ES-I3 (cell line): ENCODE results near the gene BPIFB1.

Experiments used
- H3K36me3 ChIP-seq: 2 replicates; pipeline ENCODE4 v1.6.1; 2013; ENCODE audit warnings: mild to moderate bottlenecking, low read length, control low read depth, moderate library complexity; ENCODE audit not compliant: insufficient read depth
- H3K4me1 ChIP-seq: 2 replicates; pipeline ENCODE4 v1.6.1; 2013; ENCODE audit warnings: mild to moderate bottlenecking, control low read depth, low read length; ENCODE audit not compliant: insufficient read depth
- H3K9ac ChIP-seq: 2 replicates; pipeline ENCODE4 v1.6.1; 2013; ENCODE audit warnings: low read depth, mild to moderate bottlenecking, low read length, moderate library complexity
- H3K9me3 ChIP-seq: 2 replicates; pipeline ENCODE4 v1.6.1; 2013; ENCODE audit warnings: mild to moderate bottlenecking, low read length, moderate library complexity; ENCODE audit not compliant: control insufficient read depth, insufficient read depth

The BPIFB1 gene

DNA sequence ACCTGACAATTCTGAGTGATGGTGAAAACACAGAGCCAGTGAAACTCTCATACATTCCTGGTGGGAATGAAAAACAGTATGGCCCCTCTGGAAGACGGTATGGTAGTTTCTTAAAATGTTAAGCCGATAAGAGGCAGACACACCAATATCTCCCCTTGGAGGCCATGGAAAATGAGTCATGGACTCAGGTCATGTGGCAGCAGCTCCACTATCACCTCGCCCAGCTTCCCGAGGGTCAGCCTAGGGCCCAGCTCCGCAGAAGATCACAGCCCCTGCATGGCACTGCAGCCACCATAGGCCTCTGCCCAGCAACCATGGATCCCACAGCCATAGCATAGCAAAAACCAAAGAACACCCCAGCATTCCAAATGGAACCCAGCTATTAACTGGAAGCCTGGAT is 25.8 kb upstream of the BPIFB1 start:
- Histone ChIP-seq H3K9ac (no peak overlapping the region), H3K4me1 (no peaks in the 10 kb centered on the region), H3K9me3 (no peaks in the 10 kb centered on the region), H3K36me3 (no peaks in the 10 kb centered on the region)

DNA sequence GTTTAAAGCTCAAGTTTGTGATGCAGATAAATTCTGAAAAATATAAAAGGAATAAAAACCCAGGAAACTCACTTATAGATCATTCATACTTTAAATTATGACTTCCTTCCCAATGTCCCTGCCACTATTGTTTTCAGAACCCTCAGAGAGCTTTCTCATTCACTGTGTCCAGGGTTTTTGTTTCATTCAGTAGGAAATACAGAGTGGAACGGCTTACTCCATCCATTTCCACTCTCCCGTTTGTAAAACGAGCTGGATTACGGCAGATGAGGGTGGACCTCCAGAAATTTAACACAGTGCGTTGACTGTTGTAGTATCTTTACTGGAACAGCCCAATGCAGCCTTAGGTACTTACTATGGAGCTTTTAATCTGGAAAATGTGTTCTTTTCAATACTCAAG is 23.6 kb upstream of the BPIFB1 start:
- Histone ChIP-seq H3K9ac (no peak overlapping the region), H3K9me3 (no peaks in the 10 kb centered on the region), H3K4me1 (no peaks in the 10 kb centered on the region), H3K36me3 (no peaks in the 10 kb centered on the region)

DNA sequence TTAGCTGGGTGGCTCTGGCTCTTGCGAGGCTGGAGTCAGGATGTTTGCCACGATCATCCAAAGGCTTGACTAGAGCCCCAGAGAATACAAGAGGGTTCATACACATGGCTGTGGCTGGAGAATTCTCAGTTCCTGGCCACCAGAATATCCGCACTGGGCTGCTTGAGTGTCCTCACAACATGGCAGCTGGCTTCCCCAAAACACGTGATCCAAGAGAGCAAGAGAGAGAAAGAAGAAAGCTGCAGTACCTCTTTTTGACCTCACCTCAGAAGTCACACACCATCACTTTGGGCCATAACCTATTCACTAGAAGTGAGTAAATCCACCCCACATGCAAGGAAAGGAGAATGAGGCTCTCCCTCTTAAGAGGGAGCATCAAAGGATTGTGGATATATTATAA is 21.5 kb upstream of the BPIFB1 start:
- no peaks in the 10 kb centered on the region for H3K9me3 ChIP-seq
- no peaks in the 10 kb centered on the region for H3K4me1 ChIP-seq
- no peak overlapping the region for H3K9ac ChIP-seq

DNA sequence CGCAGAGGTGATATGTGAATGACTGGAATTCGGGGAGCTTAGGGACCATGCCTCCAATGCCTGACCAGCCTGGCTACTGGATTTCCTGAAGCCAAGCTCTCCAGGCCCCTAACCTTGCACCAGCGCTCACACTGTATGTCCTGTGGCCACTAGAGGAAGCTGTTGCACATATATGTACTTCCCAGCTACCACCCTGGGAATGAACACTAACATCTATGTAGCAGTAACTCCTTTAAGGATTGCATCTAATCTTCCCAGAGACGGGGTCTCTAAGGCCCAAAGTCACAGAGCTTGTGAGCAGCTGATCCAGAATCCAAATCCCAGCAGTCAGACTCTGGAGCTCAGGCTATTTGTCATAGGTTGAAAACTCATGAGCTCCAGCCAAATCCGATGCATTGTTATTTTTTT is 20.4 kb upstream of the BPIFB1 start:
- Histone ChIP-seq H3K9ac (no peak overlapping the region), H3K36me3 (no peaks in the 10 kb centered on the region), H3K4me1 (no peaks in the 10 kb centered on the region), H3K9me3 (no peaks in the 10 kb centered on the region)

More for the DNA sequence above, 21.5 kb upstream of the BPIFB1 start:
- no peaks in the 10 kb centered on the region for H3K36me3 ChIP-seq

DNA sequence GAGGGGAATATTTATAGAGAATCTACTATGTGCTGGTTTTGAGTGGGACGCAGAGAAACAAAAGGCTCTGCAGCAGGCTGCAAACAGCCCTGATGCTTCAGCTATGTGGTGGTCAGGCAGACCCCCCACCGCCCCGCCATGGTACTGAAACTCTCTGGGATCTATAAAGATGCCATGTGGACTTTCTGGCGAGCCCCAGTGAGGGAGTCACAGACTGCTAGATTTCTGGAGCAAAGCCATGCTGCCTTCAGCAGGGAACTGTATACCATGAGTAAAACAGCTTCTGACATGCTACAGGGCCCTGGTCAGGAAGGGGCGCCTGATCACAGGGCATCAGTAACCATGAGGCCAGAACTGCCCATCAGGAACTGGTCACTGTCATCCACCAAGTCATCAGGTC is 19.2 kb upstream of the BPIFB1 start:
- no peaks in the 10 kb centered on the region for H3K9me3 ChIP-seq
- no peak overlapping the region for H3K9ac ChIP-seq
- no peaks in the 10 kb centered on the region for H3K4me1 ChIP-seq
- no peaks in the 10 kb centered on the region for H3K36me3 ChIP-seq

DNA sequence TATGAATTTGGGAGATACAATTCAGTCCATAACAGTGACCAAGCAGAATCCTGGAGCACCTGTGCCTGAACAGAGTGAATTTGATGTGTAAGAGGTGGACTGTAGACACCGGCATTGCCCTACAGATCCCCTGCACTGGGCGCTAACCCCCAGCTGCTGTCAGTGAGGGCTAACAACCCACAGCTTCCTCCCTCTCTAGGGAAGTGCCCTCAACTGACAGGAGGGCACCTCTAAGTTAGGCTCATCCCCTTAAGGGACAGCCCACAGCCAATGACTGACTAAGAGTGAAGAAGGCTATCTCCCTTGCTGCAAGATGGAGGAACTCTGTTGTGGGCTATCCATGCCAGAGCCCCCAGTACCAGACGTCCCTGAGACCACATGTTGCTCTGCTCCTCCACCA is 15.3 kb upstream of the BPIFB1 start:
- no peaks in the 10 kb centered on the region for H3K36me3 ChIP-seq
- H3K9me3 ChIP-seq, result no peaks in the 10 kb centered on the region
- H3K9ac ChIP-seq, result no peak overlapping the region
- no peaks in the 10 kb centered on the region for H3K4me1 ChIP-seq

DNA sequence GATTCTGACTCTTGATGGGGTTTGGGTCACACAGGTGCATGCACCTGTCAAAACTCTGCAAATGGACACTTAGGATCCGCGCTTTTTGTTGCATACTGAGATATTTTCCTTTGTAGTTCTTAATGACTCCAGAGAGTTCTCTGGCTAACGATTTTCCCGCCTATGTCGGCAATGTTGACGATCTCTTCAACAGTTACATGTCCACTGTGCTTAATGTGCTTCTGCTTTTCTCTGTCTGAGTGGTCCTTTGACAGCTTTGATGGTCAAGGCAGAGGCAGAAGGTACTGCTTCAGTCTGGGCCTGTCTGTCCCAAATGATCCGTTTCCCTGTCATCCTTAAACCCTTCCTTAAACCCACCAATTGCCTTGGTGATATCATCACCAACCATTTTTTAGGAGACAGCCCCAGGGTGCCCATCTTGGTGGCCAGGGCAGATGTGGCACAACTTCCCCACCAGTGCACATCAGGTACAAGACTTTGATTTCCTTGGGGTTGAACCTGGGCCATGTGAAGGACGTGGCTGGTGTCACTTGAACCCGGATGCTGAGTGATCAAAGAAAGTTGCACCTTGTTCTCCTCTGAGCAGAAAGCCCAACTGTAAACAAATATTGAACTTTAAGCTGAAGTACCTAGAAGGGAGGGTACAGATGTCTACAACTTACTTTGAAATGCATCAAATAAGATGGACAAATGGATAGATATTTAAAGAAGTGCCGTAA is 10.7 kb upstream of the BPIFB1 start:
- H3K36me3 ChIP-seq, result no peaks in the 10 kb centered on the region
- no peak overlapping the region for H3K9ac ChIP-seq
- H3K4me1 ChIP-seq, result no peaks in the 10 kb centered on the region
- H3K9me3 ChIP-seq, result no peaks in the 10 kb centered on the region

DNA sequence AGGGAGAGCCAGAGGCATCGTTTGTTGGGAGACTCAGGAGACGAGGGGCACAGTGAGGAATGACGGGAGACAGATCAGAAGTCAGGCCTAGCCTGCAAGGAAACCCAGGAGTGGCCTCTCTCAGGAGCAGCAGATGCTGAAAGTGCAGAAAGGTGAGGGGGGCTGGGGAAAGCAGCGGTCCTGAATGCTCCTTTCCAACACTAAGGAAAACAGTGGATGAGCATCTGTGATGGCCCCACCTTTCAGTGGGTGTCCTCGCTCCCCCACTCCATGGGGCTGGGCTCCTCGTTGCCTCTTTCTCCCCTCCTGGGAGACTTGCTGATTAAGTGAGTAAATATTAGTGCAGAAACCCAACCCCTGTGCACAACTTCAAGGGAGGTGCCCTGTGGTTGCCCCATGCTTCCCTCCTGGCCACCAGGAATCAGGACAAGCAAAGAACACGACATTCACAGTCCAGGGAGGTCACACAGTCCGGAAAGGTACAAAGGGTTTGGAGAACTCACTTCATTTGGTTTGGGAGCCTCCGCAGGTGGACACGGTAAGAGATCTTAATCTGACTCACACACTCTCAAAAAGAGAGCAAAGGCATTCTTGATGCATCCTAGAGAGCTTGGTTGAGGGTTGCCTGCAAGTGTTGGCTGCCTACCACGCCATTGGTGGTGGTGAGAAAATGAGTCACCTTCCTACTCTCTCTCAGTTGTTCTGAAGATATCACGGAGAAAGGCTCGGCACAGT is 9.7 kb upstream of the BPIFB1 start:
- Histone ChIP-seq H3K36me3 (no peaks in the 10 kb centered on the region), H3K9ac (no peak overlapping the region), H3K4me1 (no peaks in the 10 kb centered on the region), H3K9me3 (no peaks in the 10 kb centered on the region)

DNA sequence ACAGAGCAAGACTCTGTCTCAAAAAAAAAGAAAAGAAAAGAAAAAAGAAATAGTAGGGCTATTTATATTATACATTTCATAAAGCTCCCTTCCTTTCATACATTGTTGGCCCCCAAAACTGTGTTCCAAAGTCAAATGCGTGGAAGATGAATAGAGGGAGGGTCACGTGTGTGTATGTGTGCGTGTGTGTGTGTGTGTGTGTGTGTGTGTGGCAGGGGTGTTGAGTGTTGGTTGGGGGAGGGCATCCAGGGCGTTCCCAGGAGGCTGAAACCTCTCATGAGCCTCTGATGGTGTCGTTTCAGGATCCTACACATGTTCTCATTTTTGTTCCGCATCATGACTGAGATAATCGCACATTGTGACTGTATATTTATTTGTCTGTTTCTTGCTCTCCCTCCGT is 7.8 kb upstream of the BPIFB1 start:
- Histone ChIP-seq H3K9ac (no peak overlapping the region), H3K4me1 (no peaks in the 10 kb centered on the region), H3K36me3 (no peaks in the 10 kb centered on the region), H3K9me3 (no peaks in the 10 kb centered on the region)

DNA sequence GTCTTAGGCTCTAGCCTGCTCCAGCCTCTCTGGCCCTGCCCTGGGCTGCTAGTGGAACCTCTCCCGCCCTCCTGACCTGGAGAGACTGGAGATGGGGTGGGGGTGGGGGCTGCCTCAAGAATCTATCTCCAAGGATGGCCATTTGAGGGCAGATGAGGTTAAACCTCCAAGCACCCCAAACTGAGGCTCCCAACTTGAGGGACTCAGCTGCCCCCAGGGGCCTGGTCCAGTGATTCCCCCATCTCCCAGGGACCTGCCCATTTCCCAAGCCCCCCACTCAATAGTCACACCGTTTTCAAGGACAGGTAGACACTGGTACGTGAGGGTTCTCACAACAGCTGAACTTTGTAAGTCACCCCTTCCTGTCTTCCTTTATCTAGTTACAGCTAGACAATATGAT is 7.1 kb upstream of the BPIFB1 start:
- Histone ChIP-seq H3K9ac (no peak overlapping the region), H3K4me1 (no peaks in the 10 kb centered on the region), H3K36me3 (no peaks in the 10 kb centered on the region), H3K9me3 (no peaks in the 10 kb centered on the region)

DNA sequence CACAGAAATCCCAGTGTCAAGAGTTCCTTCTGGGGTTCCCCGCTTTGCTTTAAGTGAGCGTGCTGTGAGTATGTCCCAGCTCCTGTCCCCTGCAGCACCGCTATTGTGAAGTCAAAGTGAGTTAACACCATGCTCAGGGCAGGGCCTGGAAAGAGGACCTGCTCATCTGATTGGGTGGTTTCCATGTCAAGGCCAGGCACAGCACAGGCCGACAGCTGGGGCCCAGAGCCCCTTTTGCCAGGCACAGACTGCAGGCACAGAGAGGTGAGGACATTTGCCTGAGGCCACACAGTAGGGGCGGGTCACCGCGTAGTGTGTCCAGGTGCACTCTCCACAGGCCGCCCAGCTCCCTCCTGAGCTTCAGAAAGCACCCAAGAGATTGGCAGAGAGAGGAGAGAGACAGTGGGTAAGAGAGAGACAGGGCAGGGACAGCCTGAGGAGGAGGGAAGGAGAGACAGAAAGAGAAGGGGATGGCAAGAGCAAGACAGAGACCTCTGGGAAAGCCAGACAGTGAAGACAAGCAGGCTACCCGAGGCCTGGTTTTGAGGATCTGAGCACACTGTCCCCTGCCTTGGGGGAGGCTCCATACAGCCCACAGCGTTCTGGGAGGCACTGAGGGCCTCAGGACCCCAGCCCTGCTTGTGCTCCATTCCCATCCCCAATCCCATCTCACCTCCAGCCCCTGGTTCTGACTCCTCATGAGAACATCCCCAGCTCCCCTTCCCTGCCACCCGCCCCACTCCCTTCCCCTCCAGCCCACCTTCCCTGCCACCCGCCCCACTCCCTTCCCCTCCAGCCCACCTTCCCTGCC is 6.5 kb upstream of the BPIFB1 start:
- Histone ChIP-seq H3K9ac (no peak overlapping the region), H3K9me3 (no peaks in the 10 kb centered on the region), H3K4me1 (no peaks in the 10 kb centered on the region), H3K36me3 (no peaks in the 10 kb centered on the region)

DNA sequence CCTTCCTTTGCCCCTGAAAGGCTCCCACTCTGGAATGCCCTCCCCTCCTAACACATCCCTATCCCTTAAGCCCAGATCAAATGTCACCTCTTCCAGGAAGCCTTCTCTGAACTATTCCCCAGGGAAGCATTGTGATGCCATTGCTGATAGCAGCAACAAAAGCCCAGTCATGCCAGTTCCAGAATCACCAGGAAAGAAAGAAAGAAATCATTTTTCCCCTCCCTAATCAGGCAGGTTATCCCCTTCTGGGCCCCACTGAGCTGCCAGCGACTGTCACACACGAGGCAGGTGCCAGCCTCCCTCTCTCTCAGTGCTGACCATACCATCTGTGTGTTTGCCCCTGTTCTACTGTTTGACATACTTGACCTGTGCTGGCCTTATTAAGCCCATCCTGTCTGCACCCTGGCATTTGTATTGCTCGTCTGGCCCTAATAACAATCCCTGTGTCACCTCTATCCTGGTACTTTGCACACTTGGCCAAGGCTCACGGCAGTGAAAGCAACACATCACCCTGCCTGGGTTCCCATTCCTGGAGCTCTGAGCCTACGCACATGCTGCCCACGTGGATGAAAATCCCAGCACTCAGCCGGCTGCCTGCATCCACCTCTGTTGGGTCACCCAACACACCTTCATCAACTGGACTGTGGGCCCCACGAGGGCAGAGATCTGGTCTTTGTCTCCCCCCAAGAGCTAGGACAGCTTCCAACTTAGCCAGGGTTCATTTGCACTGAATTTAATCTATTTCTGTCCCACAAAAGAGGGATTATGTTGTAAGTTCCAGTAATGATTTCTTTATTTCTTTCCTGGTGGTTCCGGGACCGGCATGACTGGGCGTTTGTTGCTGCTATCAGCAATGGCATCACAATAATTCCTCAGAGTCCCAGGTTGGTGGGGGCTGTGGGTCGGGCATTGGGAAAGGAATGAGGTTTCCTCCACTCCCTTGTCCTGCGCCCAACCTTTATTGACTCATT is 5.3 kb upstream of the BPIFB1 start:
- no peaks in the 10 kb centered on the region for H3K4me1 ChIP-seq
- H3K36me3 ChIP-seq, result no peaks in the 10 kb centered on the region
- no peaks in the 10 kb centered on the region for H3K9me3 ChIP-seq
- no peak overlapping the region for H3K9ac ChIP-seq

DNA sequence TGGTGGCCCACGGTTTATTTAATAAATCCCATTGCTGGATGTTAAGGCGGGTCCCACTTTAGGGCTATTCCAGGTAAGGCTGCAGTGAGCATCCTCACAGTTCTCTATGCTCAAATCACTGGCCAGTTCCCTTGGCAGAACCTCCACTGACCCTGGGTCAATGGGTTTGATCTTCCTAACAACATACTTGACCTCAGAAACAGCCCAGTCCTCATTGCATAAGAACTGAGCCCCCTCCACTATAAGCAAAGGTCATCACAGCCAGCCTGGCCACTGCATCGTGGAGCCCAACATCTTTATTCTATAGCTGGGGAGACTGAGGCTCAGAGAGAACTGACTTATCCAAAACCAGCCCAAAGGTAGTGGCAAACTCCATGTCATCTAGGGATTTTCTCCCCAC is 4.3 kb upstream of the BPIFB1 start:
- Histone ChIP-seq H3K4me1 (no peaks in the 10 kb centered on the region), H3K9ac (no peak overlapping the region), H3K36me3 (no peaks in the 10 kb centered on the region)

More for the DNA sequence above, 4.3 kb upstream of the BPIFB1 start:
- no peaks in the 10 kb centered on the region for H3K9me3 ChIP-seq
